BE2C (cell line): ENCODE results near the gene RALGDS.
A peak's percentile ranks its signal among the peaks of the same experiment; 100 is the strongest.

ENCODE experiments used
- DNase-seq: peaks from one replicate; pipeline ENCODE4 v3.0.0-alpha.2; 2020
- H3K27me3 ChIP-seq: fragments of 250-450 bp; sonication (Bioruptor Pico); 2 replicates; pipeline ENCODE4 v1.5.1; 2020; ENCODE audit warnings: mild to moderate bottlenecking
- H3K36me3 ChIP-seq: fragments of 250-450 bp; sonication (Bioruptor Pico); 2 replicates; pipeline ENCODE4 v1.5.1; 2020; ENCODE audit warnings: mild to moderate bottlenecking
- H3K4me1 ChIP-seq: fragments of 250-450 bp; sonication (Bioruptor Pico); 2 replicates; pipeline ENCODE4 v1.5.1; 2020
- H3K4me3 ChIP-seq: 2 replicates; pipeline ENCODE4 v1.5.1; 2011; ENCODE audit warnings: low read depth, low read length
- H3K9me3 ChIP-seq: fragments of 250-450 bp; sonication (Bioruptor Pico); 2 replicates; pipeline ENCODE4 v1.5.1; 2020
- TF ChIP-seq, protein P1 (sequence below): IDR thresholded peaks from 2 replicates; pipeline ENCODE4 v1.5.1; 2012; ENCODE audit warnings: mild to moderate bottlenecking, low read depth, low read length

RALGDS gene

GRCh38 chr9:133126697-133127339, 5.8 kb upstream of the RALGDS start:
- H3K4me1 ChIP-seq, result peaks cover 22% of the 10 kb centered on the region
- DNase-seq, result no peak
- H3K4me3 ChIP-seq, result no peak overlapping the region

GRCh38 chr9:133125941-133126696, 5.1 kb upstream of the RALGDS start:
- Histone ChIP-seq H3K27me3 (no peaks in the 10 kb centered on the region), H3K9me3 (no peaks in the 10 kb centered on the region), H3K4me1 (peaks cover 23% of the 10 kb centered on the region), H3K4me3 (no peak overlapping the region), H3K36me3 (no peaks in the 10 kb centered on the region)
- no peak for DNase-seq
- TF ChIP-seq, protein P1, sequence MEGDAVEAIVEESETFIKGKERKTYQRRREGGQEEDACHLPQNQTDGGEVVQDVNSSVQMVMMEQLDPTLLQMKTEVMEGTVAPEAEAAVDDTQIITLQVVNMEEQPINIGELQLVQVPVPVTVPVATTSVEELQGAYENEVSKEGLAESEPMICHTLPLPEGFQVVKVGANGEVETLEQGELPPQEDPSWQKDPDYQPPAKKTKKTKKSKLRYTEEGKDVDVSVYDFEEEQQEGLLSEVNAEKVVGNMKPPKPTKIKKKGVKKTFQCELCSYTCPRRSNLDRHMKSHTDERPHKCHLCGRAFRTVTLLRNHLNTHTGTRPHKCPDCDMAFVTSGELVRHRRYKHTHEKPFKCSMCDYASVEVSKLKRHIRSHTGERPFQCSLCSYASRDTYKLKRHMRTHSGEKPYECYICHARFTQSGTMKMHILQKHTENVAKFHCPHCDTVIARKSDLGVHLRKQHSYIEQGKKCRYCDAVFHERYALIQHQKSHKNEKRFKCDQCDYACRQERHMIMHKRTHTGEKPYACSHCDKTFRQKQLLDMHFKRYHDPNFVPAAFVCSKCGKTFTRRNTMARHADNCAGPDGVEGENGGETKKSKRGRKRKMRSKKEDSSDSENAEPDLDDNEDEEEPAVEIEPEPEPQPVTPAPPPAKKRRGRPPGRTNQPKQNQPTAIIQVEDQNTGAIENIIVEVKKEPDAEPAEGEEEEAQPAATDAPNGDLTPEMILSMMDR, result no peak

More at GRCh38 chr9:133126697-133127339, 5.8 kb upstream of the RALGDS start:
- Histone ChIP-seq H3K36me3 (peaks cover 1% of the 10 kb centered on the region), H3K9me3 (no peaks in the 10 kb centered on the region), H3K27me3 (no peaks in the 10 kb centered on the region)
- TF ChIP-seq, protein P1, result no peak

DNA sequence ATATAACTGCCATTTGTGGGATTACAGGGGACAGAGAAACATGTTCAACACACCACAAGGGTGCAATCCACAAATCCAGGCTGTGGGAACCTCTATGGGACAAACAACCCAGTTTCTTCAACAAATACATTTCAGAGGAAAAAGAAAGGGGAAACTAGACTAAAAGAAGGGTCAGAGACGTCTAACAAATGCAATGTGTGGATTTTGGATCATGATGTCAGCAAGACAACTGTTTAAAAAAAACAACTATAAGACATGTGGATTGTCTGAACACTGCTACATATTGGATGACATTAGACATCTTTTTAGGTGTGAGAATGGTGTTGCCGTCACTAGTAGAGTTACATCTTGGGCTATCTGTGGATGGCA, 3.9 kb upstream of the RALGDS start:
- Histone ChIP-seq H3K4me1 (peaks cover 21% of the 10 kb centered on the region), H3K4me3 (no peak overlapping the region), H3K36me3 (no peaks in the 10 kb centered on the region; the same call in 1 of the 2 replicates), H3K9me3 (no peaks in the 10 kb centered on the region), H3K27me3 (no peaks in the 10 kb centered on the region)
- TF ChIP-seq, protein P1, result no peak
- no peak for DNase-seq

- Histone ChIP-seq H3K4me1 (peaks cover 21% of the 10 kb centered on the region), H3K27me3 (no peaks in the 10 kb centered on the region), H3K36me3 (no peaks in the 10 kb centered on the region; the same call in 1 of the 2 replicates), H3K4me3 (no peak overlapping the region), H3K9me3 (no peaks in the 10 kb centered on the region)
- DNase-seq, result no peak
- TF ChIP-seq, protein P1, result no peak
Observed at GRCh38 chr9:133124123-133124906, 3.3 kb upstream of the RALGDS start.

- H3K27me3 ChIP-seq, result no peaks in the 10 kb centered on the region
- peak overlapping the region; percentile 32 for H3K4me3 ChIP-seq
- H3K36me3 ChIP-seq, result no peaks in the 10 kb centered on the region; the same call in 1 of the 2 replicates
- no peaks in the 10 kb centered on the region for H3K9me3 ChIP-seq
- peak; percentile 72 for DNase-seq
- TF ChIP-seq, protein P1, result no peak
- peaks cover 29% of the 10 kb centered on the region for H3K4me1 ChIP-seq
Observed at GRCh38 chr9:133122935-133123611, 2.0 kb upstream of the RALGDS start.
